ENCODE measurements around the gene GJA9.

Gene GJA9

DNA sequence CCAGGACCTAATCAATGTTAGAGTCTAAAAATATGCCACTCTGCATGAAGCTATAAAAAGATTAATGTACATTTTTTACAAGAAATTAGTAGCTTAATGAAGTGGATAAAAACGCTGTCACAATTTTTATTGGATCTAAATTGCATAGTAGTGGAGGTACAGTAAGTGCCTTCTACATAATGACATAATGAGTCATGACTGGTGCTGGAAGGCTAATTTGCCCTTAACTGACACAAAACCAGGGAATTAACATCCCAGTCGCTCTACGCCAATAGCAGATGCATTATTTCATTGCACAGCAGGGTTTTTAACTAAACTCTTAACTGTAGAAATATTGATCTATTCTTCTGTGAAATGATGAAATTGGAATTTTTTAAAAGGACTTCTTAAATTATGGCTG, 55.1 kb downstream of the GJA9 start:
- TF ChIP-seq TEAD4 (IDR thresholded peaks at IDR 0.05) (no peak), FOXM1 (IDR thresholded peaks at IDR 0.05; ENCODE audit: borderline replicate concordance, low read depth) (no peak), CEBPB (IDR thresholded peaks at IDR 0.05) (no peak), EGR1 (IDR thresholded peaks at IDR 0.05) (no peak), ZBTB7A (IDR thresholded peaks at IDR 0.05; ENCODE audit: low read depth) (no peak), EP300 (IDR thresholded peaks at IDR 0.05; ENCODE audit: borderline replicate concordance) (no peak)
- TF ChIP-seq, protein P1, sequence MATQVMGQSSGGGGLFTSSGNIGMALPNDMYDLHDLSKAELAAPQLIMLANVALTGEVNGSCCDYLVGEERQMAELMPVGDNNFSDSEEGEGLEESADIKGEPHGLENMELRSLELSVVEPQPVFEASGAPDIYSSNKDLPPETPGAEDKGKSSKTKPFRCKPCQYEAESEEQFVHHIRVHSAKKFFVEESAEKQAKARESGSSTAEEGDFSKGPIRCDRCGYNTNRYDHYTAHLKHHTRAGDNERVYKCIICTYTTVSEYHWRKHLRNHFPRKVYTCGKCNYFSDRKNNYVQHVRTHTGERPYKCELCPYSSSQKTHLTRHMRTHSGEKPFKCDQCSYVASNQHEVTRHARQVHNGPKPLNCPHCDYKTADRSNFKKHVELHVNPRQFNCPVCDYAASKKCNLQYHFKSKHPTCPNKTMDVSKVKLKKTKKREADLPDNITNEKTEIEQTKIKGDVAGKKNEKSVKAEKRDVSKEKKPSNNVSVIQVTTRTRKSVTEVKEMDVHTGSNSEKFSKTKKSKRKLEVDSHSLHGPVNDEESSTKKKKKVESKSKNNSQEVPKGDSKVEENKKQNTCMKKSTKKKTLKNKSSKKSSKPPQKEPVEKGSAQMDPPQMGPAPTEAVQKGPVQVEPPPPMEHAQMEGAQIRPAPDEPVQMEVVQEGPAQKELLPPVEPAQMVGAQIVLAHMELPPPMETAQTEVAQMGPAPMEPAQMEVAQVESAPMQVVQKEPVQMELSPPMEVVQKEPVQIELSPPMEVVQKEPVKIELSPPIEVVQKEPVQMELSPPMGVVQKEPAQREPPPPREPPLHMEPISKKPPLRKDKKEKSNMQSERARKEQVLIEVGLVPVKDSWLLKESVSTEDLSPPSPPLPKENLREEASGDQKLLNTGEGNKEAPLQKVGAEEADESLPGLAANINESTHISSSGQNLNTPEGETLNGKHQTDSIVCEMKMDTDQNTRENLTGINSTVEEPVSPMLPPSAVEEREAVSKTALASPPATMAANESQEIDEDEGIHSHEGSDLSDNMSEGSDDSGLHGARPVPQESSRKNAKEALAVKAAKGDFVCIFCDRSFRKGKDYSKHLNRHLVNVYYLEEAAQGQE (IDR thresholded peaks at IDR 0.05; ENCODE audit: low read depth) = no peak
- TF ChIP-seq, protein P2, sequence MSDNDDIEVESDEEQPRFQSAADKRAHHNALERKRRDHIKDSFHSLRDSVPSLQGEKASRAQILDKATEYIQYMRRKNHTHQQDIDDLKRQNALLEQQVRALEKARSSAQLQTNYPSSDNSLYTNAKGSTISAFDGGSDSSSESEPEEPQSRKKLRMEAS (IDR thresholded peaks at IDR 0.05) = no peak
